GM19351 (cell line): ENCODE measurements around the gene IL6ST.

ENCODE experiments used
- ATAC-seq: cut with Tn5 transposase; IDR thresholded peaks from one replicate; pipeline ENCODE4 v1.9.1; 2021; ENCODE audit warnings: mild to moderate bottlenecking, moderate library complexity; ENCODE audit not compliant: unreplicated experiment

IL6ST gene

DNA sequence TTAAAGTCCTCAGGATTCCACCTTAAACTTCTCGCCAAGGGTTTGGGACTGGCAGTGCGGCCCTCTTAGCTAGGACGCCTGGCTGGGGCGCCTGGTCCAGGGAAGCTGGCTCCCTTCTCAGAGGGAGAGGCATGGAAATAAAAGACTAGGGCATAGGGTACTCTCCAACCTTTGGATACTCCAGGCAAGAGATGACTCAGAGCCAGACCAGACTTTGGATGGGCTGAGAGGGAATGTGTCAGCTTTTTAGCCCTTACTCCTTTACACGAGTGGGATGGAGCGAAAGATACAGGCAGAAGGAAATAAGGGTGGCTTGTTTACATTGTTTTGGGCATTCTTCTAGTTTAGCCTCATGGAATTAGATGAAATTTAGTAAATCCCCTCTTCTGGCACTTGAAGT lies 95.4 kb downstream of the IL6ST start:
- ATAC-seq: no peak

DNA sequence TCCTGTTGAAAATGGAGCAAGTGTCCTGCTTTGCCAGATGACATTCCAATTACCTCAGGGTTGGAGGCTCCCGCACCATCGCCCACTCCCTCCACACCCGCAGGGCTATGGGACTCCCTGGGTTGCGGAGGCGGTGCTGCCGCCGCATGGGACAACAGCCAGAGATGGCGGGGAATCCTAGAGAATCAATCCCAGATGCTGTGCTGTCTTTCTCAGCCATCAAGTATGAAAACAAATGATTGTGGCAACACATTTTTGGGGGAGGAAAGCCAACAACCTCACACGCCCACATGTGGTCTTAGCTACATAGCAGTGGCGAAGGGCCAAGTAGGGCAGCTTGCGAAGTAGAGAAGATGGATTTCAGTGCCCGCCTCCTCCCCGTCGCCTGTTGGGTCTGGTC lies 96.9 kb downstream of the IL6ST start:
- no peak for ATAC-seq

DNA sequence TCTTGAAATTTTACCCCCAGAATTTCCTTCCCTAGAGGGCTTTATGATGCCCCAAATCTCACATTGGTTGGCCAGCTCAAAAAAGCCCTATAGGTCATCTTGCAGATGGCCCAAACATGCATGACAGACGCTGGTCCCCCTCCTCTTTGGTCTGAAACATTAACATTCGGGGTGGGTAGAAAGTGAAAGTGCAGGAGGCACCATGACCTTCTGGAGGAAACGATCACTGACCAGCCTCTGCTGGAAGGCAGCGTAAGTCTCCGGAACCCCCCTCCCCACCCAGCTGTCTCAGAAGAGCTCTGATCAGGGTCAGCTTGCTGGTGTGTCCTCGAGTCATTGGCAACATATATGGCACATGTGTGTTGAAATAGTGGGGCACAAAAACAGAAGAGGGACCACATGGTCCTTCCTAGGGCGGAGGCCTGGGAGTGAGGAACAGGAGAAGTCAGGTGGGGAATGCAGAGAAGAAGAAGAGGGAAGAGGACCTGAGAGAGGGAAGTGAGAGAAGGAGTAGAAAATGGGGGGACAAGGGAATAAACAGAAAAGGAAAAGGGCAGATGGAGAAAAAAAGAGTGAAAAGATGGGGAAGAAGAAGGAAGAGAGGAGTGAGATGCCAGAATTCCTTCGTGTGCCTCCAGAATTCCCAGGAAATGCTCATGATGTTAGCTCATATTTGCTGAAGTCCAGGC lies 97.4 kb downstream of the IL6ST start:
- no peak for ATAC-seq

DNA sequence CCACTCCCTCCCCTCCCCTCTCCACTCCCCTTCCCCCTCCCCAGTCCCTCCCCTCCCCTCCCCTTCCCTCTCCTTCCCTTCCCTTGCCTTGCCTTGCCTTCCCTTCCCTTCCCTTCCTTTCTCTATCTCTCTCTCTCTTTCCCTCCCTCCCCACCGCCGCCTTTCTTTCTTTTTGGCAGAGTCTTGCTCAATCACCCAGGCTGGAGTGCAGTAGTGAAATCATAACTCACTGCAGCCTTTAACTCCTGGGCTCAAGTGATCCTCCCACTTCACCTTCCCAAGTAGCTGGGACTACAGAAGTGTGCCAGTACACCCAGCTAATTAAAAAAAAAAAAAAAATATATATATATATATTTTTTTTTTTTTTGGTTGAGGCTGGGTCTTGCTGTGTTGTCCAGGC lies 98.1 kb downstream of the IL6ST start:
- no peak for ATAC-seq

DNA sequence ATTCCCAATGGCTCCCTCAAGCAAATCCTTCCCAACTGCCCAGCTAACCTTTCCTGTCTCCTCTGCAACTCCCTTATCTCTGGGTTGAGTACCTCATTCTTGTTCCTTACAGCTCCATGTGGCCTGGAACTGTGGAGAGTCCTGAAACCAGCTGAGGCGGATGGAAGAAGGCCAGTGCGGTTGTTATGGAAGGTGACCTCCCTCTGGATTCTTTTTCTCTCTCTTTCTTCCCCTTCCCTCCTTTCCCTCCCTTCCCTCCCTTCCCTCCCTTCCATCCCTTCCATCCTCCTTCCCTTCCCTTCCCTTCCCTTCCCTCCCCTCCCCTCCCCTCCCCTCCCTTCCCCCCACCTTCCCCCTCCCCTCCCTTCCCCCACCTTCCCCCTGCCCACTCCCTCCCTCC lies 98.5 kb downstream of the IL6ST start:
- ATAC-seq: no peak

DNA sequence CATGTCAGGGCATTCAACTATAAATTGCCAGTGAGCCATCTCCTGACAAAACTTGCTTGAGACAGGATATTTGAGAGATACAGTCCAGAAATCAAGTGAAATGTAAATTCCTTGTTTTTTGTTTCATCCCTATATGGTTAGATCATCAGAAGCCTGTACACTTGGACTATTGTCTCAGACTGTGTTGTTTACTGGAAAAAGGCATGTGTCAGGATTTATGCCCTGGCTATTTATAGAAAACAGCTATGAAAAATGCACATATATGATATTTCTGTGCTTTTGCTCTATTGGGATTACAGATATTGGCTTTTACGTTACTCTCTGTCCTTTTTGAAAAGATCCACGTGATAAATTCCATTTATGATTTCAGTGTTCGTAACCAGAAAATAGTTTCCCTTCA lies 99.4 kb downstream of the IL6ST start:
- no peak for ATAC-seq

DNA sequence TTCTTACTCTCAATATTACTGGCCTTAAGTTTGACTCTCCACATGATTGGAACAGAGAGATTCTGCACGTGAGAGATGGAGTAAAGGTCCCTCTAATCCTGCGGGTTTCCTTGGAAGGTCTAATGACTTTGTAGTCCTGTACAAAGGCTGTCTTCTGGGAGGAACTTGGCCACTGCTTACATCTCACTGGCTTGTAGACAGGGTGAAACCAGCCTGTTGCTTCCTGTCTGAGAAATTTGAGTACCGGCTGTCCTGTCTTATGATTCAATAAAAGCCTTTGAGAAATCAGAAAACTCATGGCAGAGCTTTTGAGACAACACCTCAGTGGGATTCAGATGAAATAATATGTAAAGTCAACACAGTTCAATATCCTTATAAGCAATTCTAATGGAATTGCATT lies 100.6 kb downstream of the IL6ST start:
- ATAC-seq: no peak

DNA sequence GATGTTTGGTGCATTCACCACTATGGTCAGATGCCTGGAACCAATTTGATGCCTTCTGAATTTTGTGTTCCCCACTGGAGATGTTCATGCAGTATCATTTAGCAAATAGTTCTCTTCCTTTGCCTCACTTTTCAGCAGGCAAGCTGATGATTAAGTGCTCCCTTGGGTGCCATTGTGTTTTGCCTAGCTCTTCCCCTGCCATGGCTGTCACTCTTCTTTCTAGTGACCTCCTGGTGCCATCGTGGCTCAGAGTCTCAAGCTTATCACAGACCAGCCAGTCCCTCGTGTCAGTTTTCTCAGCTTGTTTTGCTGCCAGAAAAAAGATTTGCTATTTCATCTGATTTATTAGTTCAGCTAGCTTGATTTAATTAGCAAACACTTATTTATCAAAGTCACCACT lies 102.3 kb downstream of the IL6ST start:
- no peak for ATAC-seq

DNA sequence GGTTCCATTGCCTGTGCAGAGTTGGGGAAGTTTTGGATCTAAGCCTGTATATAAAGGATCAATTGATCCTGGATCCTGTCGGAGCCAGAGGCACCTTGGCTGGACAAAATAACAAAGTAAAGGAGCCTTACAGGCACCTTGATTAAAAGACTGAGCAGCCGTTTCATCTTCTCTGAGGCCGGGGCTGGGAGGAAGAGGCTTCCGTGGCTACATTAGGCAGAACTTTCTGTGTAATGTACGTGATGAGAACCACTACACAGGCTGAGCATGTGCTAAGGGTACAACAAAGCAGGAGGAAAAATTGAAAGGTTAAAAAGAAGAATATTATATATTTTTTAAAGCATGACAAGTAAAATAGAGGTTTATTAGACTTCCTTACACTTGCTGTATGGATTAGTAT lies 106.6 kb downstream of the IL6ST start:
- ATAC-seq: no peak

DNA sequence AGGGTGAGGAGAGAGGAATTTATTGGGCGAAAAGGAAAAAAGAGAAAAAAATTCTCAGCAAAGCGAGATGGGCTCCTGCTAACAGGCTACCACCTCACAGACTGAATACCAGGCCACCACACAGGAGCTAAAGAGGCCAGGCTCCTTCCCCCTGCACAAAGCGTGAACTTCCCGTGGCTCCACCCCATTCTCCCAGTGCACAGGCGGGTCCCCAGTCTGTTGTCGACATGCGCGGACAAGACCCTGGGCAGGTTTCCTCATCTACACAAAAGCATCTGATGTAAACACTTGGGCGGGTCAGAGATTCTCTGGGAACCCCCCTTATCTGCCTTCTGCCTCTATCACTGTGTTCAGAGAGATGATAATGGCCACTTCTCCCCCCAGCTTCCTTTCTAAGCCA lies 109.4 kb downstream of the IL6ST start:
- ATAC-seq: no peak
